LHCN-M2 (cell line): Measurements from ENCODE around the gene ADGRA3. TPM values are rescaled to one million over a fixed set of nuclear protein-coding genes. Genes with fewer than 3 reads are reported as not detected.

Experiments used
- DNase-seq: peaks from one replicate; pipeline ENCODE4 v3.0.0-alpha.2; 2012; ENCODE audit warnings: low read depth
- total RNA-seq: library from RNA; depleted of rRNA; stranded (reverse); fragments of >200 nt; gene quantifications from 2 replicates; pipeline ENCODE4 v1.2.3, GENCODE V29; 2014; rRNA removed

ADGRA3 gene
- total RNA-seq, 1 experiment from 2014 or later = 29.2 TPM

- no peak for DNase-seq
Measured at GRCh38 chr4:22363787-22364186, 152.1 kb downstream of the ADGRA3 start.

GRCh38 chr4:22363036-22363435 is 152.8 kb downstream of the ADGRA3 start:
- peak; percentile 15 for DNase-seq

GRCh38 chr4:22356987-22357596 is 158.8 kb downstream of the ADGRA3 start:
- DNase-seq = peak; percentile 40

- DNase-seq = no peak
Measured at GRCh38 chr4:22348410-22348809, 167.5 kb downstream of the ADGRA3 start.

GRCh38 chr4:22345678-22346077 is 170.2 kb downstream of the ADGRA3 start:
- peak; percentile 5 for DNase-seq

- DNase-seq = no peak
Measured at GRCh38 chr4:22345055-22345454, 170.8 kb downstream of the ADGRA3 start.

- no peak for DNase-seq
Measured at GRCh38 chr4:22343606-22344005, 172.3 kb downstream of the ADGRA3 start.

- DNase-seq = no peak
Measured at GRCh38 chr4:22339491-22339890, 176.4 kb downstream of the ADGRA3 start.

GRCh38 chr4:22338796-22339195 is 177.1 kb downstream of the ADGRA3 start:
- DNase-seq = no peak

Other genes starting within 250 kb of the ADGRA3 start
- gene GBA3, start 176.9 kb upstream of the ADGRA3 start, total RNA-seq = not detected in 2 replicates